HEK293 (cell line): Measurements from ENCODE around the gene ABLIM2.

Source experiments
- KLF8 ChIP-seq: fragments of 450-650 bp; formaldehyde crosslinking; IDR thresholded peaks from 2 replicates; pipeline ENCODE4 v1.5.1; 2016; ENCODE audit warnings: missing biosample characterization, missing genetic modification characterization
- PRDM4 ChIP-seq: fragments of 450-650 bp; formaldehyde crosslinking; IDR thresholded peaks from 2 replicates; pipeline ENCODE4 v1.5.1; 2017; ENCODE audit warnings: missing biosample characterization, missing genetic modification characterization
- ZBTB48 ChIP-seq: fragments of 450-650 bp; formaldehyde crosslinking; IDR thresholded peaks from 2 replicates; pipeline ENCODE4 v1.5.1; 2016; ENCODE audit warnings: missing biosample characterization, missing genetic modification characterization
- ZBTB49 ChIP-seq: fragments of 450-650 bp; formaldehyde crosslinking; IDR thresholded peaks from 2 replicates; pipeline ENCODE4 v1.5.1; 2016; ENCODE audit warnings: missing biosample characterization, missing genetic modification characterization, low read depth
- ZIC2 ChIP-seq: fragments of 450-650 bp; formaldehyde crosslinking; IDR thresholded peaks from 2 replicates; pipeline ENCODE4 v1.5.1; 2016; ENCODE audit warnings: missing biosample characterization, missing genetic modification characterization
- ZNF174 ChIP-seq: fragments of 450-650 bp; formaldehyde crosslinking; IDR thresholded peaks from 2 replicates; pipeline ENCODE4 v1.5.0; 2017; ENCODE audit warnings: missing biosample characterization, mild to moderate bottlenecking, missing genetic modification characterization
- ZNF266 ChIP-seq: fragments of 450-650 bp; formaldehyde crosslinking; IDR thresholded peaks from 2 replicates; pipeline ENCODE4 v1.5.1; 2016; ENCODE audit warnings: missing biosample characterization, missing genetic modification characterization, low read depth
- ZNF302 ChIP-seq: fragments of 450-650 bp; formaldehyde crosslinking; IDR thresholded peaks from 2 replicates; pipeline ENCODE4 v1.5.1; 2016; ENCODE audit warnings: missing biosample characterization, missing genetic modification characterization, low read depth
- TF ChIP-seq, protein P1 (sequence below): fragments of 450-650 bp; formaldehyde crosslinking; IDR thresholded peaks from 2 replicates; pipeline ENCODE4 v1.5.1; 2016; ENCODE audit warnings: missing biosample characterization, missing genetic modification characterization
- TF ChIP-seq, protein P2 (sequence below): fragments of 450-650 bp; formaldehyde crosslinking; IDR thresholded peaks from 2 replicates; pipeline ENCODE4 v1.5.1; 2016; ENCODE audit warnings: missing biosample characterization, missing genetic modification characterization, low read depth

- TF ChIP-seq ZNF174 (tag by site-specific recombination) (no peak), KLF8 (no peak), ZIC2 (tag by site-specific recombination) (no peak), PRDM4 (no peak), ZNF266 (tag by site-specific recombination) (no peak), ZNF302 (tag by site-specific recombination) (no peak), ZBTB48 (tag by site-specific recombination) (no peak), ZBTB49 (no peak)
- TF ChIP-seq, protein P1, sequence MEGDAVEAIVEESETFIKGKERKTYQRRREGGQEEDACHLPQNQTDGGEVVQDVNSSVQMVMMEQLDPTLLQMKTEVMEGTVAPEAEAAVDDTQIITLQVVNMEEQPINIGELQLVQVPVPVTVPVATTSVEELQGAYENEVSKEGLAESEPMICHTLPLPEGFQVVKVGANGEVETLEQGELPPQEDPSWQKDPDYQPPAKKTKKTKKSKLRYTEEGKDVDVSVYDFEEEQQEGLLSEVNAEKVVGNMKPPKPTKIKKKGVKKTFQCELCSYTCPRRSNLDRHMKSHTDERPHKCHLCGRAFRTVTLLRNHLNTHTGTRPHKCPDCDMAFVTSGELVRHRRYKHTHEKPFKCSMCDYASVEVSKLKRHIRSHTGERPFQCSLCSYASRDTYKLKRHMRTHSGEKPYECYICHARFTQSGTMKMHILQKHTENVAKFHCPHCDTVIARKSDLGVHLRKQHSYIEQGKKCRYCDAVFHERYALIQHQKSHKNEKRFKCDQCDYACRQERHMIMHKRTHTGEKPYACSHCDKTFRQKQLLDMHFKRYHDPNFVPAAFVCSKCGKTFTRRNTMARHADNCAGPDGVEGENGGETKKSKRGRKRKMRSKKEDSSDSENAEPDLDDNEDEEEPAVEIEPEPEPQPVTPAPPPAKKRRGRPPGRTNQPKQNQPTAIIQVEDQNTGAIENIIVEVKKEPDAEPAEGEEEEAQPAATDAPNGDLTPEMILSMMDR (tag by site-specific recombination): no peak
- TF ChIP-seq, protein P2, sequence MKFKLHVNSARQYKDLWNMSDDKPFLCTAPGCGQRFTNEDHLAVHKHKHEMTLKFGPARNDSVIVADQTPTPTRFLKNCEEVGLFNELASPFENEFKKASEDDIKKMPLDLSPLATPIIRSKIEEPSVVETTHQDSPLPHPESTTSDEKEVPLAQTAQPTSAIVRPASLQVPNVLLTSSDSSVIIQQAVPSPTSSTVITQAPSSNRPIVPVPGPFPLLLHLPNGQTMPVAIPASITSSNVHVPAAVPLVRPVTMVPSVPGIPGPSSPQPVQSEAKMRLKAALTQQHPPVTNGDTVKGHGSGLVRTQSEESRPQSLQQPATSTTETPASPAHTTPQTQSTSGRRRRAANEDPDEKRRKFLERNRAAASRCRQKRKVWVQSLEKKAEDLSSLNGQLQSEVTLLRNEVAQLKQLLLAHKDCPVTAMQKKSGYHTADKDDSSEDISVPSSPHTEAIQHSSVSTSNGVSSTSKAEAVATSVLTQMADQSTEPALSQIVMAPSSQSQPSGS (tag by site-specific recombination): no peak
These were observed 30.3 kb upstream of the ABLIM2 start for GRCh38 chr4:8188743-8189550.
